M059J (cell line): ENCODE results near the gene CCS. TPM values are rescaled to one million over a fixed set of nuclear protein-coding genes. Genes with fewer than 3 reads are reported as not detected.
"Not testable (repeated sequence)": the region's sequence is repeated elsewhere in the genome, so short reads cannot be mapped to it uniquely, and the experiment has no call there.

ENCODE experiments used
- DNase-seq: peaks from one replicate; pipeline ENCODE4 v3.0.0-alpha.2; 2012; ENCODE audit warnings: low read depth
- total RNA-seq: library from RNA; depleted of rRNA; stranded (reverse); fragments of >200 nt; shearing (Covaris generic); gene quantifications from 2 replicates; pipeline ENCODE4 v1.2.3, GENCODE V29; 2014; rRNA removed

The CCS gene, protein sequence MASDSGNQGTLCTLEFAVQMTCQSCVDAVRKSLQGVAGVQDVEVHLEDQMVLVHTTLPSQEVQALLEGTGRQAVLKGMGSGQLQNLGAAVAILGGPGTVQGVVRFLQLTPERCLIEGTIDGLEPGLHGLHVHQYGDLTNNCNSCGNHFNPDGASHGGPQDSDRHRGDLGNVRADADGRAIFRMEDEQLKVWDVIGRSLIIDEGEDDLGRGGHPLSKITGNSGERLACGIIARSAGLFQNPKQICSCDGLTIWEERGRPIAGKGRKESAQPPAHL
- total RNA-seq, result 19.4 and 20.0 TPM in 2 replicates

DNA sequence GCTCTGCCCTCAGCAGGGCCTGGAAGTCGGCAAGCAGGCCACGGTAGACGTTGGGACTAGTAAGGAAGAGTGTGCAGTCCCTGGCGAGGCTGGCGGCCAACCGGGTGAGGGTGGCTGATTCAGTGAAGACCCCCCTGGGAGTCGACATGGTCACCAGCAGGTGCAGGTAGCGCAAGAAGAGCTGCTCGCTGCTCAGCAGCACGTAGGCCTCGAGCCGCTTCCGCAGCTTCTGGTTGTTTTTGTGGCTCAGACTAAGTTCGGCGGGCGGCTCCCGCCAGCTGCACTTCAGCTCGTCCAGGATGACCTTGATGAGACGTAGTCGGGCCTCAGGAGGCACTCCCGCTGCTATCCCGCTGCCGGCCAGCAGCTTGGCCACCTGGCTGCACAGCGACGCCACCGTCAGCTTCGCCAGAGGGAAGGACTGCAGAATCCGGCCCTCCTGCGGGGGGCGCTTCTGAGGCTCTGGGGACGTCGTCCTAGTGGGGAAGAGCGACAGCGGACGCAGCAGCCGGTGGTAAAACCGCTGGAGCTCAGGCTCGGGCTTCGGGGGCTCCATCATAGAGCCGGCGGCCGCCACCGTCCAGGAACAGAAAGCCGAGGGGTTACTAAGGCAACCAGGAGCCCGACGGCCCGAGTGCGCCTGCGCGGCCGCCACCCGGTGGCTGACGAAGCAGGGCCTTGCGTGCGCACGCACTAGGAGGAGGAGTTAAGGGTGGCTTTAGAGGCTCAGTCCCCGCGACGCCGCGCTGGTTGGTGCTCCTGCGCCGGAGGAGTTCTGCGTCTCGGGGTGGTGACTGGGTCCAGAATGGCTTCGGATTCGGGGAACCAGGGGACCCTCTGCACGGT is at the start of gene CCS, which contains the start of gene CCDC87:
Gene CCS (plus strand): TSS at position 729 of the 846 bp plus-strand sequence. CDS start 77 bp downstream, at position 806.
Gene CCDC87 (minus strand): TSS at position 607 of the 846 bp plus-strand sequence. CDS start 48 bp downstream, at position 559.
- peak; percentile 95 for DNase-seq

DNA sequence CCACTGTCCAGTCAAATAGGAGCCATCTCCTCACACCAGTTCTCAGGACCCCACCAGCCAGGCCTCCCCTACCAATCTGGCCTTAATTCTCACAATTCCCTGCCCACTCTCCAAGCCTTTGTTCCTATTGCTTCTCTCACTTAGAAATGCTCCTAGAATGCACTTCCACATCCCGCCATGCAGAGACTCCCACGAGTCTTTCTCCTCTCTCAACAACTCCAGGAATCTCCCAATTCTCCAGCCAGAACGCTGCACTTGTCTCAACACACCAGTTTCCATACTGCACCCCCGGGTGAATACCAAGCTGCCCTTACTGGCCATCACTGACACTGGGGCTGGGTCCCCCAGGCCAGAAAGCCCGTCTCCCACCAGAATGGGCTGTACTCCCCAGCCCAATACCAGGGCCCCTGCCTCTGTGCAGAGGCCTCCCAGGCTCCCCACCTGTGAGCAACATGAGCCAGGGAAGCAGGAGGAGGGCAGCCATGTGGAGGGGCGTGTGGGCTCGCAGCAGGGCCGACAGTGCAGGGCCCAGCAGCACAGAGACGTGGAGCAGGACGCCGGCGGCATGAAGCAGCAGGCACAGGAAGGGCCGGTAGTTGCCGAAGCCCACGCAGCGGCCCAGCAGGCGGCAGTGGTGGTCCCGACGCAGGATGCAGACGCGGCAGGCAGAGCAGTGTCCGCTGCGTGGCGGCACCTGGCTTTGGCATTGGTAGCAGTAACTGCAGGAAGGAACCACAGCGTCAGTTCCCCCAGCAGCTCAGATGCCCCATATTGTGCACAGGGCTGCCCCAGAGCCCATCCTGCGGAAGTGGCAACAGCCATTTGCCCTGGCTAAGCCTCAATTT is 49.5 kb upstream of the CCS start:
- no peak for DNase-seq

DNA sequence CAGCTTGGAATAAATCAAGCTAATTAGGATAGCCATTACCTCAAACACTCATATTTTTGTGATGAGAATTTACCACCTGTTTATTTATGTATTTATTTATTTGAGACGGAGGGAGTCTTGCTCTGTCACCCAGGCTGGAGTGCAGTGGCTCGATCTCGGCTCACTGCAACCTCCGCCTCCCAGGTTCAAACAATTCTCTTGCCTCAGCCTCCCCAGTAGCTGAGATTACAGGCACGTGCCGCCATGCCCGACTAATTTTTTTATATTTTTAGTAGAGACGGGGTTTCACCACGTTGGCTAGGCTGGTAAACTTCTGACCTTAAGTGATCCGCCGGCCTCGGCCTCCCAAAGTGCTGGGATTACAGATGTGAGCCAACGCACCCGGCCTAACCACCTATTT is 48.0 kb upstream of the CCS start:
- not testable (repeated sequence) for DNase-seq

DNA sequence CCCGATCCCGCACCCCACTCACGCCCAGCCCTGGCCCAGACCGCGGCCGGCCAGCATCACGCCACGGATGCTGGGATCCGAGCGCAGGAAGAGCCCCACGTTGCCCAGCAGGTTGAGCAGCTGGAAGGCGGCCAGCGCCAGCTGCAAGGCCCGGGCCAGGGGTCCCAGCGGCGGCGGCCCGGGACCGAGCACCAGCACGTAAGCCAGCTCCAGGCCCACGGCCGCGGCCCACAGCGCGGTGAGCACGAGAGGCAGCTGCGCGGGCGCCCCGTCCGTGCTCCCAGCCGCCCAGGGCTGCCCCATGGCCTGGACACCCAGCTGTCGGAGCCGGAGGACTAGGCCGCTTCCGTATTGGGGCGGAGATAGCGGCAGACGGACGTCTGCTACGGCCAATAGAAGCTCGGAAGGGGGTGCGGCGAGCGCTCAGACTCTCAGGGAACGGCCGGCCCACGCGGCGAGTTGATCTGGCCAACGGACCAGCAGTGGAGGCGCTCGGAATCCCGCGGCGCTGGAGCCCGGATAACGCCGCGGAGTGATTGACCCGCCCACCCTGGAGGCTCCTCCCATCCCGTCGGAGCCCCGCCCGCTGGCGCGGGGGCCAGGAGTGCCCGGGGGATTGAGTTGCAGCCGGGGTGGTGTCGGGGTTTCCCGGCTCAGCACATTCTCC is 47.2 kb upstream of the CCS start, which contains the start of gene ZDHHC24:
Gene ZDHHC24 (minus strand): TSS at position 348 of the 667 bp plus-strand sequence. CDS start 45 bp downstream, at position 303.
- DNase-seq, result peak; percentile 97

DNA sequence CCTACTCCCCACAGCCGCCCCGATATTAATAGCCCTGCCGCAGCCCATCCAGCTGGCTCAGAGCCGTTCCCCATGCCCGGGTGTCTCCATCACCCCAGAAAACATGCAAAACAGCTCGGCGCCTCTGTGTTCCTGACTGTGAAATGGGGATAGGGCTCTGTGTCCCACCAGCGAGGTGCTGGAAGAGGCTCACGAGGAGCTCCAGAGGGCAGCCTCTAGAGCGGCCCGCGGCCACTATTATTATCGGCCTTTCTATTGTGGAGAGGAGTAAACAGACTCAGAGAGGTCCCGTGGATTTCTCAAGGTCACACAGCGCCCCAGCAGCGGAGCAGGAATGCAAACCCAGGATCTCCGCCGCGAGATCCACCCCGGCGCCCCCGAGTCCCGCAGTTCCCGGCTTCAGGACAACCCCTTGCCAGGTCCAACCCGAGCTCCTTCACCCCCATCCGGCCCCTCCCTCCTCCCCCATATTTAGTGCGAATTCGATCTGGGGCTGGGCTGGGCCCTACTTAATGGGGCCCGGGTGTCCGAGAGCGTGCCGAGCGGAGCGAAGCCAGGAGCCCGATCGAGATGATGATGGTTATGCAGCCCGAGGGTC is 46.5 kb upstream of the CCS start, which contains the start of gene ACTN3:
Gene ACTN3 (plus strand): TSS at position 536 of the 598 bp plus-strand sequence. CDS start 35 bp downstream, at position 571.
- no peak for DNase-seq

DNA sequence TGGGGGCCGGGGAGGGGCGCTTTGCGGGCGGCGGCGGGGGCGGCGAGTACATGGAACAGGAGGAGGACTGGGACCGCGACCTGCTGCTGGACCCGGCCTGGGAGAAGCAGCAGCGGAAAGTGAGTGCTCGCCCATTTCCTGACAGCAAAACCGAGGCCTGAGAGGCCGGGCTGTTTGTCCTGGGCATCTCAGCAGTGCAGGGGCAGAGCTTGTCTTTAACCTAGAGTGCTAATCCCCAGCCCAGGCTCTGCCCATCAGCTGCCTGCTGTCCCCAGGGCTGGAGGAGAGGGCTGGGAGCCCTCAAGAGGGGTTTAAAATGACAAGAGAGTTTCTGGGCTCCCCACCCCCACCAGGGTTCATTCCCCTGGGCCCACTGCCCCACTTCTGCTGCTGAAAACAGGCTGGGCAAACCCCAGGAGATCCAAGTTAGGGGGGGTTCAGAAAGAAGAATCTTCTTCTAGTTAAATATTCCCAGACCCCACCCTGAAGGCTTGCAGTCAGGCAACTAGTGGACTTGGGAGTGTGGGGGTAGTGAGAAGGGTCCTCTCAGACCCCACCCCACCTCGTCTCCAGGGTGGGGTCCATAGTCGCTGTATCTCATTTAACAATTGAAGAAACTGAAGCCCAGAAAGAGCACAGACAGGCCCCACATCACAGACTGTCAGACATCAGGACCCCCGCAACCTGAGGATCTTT is 45.9 kb upstream of the CCS start:
- no peak for DNase-seq

DNA sequence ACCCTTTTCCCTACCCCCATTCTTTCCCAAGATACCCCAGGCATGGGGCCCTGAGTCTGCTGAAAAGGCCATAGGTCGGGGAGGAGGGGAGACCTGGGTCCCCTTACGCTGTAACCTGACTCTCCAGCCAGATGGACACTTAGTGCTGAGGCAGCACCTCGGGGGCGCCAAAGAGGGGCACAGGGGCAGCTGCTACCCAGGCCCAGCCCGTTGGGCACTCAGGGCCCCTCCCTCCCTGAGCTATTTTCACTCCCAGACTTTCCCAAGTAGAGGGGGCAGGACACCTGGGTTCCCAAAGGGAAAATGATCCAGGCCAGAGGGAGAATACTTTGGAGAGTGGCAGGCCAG is 45.3 kb upstream of the CCS start:
- no peak for DNase-seq

DNA sequence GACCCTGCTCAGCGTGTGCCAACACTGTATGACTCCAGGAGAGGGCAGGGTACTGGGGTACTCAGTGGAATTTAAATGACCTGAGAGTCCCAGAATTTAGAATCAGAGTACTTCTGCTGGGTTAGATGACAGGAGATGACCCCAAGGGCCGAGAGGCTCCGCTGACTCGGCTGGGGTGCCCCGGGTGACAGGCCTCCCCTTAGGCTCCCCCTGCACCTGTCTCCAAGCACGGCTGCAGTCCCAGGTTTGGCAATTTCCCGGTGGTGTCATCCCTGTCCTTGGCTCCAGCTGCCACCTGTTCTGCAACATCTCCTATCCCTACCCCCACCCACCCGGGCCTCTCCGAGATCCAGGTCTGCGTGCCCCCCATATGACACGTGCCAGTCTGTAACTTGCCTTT is 44.9 kb upstream of the CCS start:
- no peak for DNase-seq

DNA sequence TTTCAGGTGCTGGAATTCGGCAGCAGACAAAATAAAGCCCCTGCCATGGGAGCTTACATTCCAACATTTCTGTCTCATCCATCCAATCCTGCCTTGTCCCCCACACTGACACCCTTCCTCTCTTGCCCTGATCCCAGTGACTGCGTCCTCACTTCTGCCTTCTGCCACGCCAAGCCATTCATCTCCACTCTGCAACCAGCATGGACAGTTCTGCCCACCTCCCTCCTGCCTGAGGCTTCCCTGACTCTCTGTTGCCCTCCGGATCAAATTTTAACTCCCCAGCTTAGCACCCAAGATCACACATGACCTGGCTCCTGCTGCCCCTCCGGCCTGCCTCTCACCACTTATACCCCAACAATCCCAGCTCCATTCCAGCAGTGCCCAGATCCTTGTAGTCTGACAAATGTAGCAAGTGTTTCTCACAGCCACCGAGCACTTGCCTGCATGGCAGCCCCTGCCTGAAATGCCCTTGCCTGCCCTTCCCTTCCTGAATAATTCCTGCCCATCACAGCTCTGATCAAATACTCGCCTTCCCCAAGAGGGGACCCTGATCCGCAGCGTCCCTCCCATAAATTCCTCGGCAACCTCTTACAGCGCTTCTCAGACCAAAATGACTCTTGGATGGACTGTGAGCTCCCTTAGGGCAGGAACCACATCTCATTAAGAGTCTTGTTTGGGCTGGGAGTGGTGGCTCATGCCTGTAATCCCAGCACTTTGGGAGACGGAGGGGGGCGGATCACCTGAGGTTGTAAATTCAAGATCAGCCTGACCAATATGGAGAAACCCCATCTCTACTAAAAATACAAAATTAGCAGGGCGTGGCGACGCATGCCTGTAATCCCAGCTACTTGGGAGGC is 44.0 kb upstream of the CCS start:
- no peak for DNase-seq

DNA sequence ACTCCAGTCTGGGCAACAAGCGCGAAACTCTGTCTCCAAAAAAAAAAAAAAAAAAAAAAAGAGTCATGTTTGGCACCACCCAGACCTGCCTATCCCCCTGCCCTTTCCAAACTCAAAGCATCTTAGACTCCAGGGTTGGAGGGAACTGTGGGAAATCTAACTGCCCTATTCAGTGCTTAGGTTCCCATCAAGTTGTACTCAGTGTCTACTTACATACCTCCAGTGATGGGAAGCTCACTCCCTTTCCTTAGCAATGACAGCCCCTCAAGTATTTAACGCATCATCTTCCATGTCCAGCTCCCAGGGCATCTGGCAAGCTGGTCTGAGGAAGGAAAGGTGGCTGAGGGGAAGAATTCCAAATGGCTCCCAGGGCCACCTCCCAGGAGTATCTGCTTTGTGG is 43.3 kb upstream of the CCS start:
- DNase-seq, result no peak

DNA sequence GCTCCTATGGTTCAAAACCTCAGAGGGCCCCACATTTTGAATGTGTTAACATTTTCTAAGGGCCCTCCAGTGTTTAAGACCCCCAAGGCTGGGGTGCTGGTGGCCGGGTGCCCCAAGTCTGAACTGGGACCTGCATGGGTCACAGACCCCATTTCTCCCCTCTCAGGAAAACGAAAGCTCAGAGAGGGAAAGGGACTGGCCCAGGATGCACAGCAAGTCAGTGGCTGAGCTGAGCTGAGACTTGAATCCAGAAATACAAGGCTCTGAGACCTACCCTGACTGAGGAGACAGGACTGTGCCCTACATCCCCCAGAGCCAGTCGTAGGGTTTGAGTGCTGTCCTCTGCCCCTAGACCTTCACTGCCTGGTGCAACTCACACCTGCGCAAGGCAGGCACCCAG is 42.1 kb upstream of the CCS start:
- DNase-seq, result no peak

DNA sequence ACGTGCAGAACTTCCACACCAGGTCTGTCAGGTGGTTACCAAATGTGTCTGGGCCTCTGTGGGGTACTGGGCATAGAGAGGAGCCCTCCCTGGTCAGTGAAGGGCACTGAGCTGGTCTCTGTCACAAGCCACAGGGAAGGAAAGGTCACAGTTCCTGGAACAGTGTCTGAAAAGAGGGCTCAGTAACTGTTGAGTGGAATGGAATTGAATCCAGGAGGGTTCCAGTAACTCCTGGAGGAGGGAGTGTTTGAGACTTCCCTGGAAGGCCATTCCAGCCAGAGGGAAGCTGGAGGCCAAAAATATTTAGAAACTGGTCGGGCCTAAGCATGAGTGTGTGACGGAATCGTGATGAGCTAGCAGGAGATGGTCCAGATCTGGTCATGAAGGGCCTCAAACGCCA is 38.4 kb upstream of the CCS start:
- no peak for DNase-seq

DNA sequence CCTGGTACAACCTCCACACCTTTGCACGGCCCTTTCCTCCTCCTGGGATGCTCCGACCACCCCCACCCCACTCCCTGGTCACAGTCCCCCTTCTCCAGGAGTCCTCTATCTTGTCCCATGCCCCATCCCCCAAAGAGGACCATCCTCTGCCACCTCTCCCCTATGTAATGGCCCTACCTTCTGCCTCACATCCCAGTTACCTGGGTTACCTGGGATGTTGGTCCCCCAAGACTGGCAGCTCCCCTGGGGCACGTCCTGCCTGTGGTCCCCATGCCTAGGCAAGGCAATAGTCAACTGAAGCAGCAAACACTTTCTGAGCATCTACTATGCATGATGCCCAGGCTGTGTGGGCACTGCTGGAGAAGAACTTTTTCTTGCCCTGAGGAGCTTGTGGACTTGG is 37.6 kb upstream of the CCS start:
- DNase-seq, result no peak

DNA sequence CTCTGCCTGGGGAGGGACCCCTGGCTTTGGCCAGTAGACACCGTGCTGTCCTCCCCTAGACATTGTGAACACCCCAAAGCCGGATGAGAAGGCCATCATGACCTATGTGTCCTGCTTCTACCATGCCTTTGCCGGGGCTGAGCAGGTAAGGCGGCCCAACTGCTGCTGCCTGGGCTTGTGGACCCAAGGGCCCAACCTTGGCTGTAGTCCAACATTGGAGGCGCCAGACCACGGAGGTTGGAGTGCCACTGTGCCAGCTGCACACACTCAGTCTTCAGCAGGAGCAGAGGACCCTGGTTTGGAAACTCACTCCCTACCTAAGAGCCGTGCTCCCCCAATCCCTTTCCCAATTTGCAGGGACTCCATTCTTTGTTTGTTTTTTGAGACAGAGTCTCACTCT is 36.9 kb upstream of the CCS start:
- DNase-seq, result no peak

DNA sequence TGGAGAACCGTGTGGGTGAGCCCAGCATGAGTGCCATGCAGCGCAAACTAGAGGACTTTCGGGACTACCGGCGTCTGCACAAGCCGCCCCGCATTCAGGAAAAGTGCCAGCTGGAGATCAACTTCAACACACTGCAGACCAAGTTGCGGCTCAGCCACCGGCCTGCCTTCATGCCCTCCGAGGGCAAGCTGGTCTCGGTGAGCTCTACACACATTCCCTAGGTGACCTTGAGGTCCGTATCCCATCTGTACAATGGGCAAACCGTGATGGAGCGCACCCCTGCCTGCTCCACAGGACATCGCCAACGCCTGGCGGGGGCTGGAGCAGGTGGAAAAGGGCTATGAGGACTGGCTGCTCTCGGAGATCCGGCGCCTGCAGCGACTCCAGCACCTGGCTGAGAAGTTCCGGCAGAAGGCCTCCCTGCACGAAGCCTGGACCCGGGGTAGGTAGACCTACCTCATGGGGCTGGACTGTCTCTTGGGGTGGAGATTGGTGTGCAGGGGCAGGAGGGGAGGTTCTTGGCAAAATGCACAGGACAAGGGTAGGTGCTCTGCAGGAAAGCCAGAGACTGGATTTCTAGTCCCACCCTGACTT is 35.2 kb upstream of the CCS start:
- no peak for DNase-seq

DNA sequence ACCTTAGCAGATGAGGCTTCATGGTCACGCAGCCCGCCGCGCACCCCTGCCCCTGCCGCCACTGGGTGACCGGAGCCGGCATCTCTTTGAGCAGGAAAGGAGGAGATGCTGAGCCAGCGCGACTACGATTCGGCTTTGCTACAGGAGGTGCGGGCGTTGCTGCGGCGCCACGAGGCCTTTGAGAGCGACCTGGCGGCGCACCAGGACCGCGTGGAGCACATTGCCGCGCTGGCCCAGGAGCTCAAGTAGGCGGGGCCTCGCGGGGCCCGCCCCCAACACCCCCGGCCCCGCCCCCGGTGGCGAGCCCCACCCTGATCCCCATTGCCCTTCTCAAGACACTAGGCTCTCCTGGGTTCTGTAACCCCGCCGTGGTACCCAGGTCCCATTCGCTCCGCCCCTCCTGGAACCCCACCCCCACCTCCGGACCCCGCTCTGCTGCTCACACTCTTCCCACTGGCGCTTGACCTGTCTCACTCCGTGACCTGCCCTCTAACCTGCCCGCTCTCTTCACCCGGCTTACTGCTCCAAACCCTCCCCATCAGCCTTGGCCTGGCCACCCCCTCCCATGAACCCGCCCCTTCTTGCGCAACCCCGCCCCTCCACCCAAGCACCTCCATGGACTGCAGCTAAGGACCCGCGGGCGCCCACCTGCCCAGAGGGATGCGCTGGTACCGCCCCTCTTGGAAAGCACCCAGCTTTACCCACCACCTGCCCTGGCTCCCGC is 33.7 kb upstream of the CCS start:
- no peak for DNase-seq

DNA sequence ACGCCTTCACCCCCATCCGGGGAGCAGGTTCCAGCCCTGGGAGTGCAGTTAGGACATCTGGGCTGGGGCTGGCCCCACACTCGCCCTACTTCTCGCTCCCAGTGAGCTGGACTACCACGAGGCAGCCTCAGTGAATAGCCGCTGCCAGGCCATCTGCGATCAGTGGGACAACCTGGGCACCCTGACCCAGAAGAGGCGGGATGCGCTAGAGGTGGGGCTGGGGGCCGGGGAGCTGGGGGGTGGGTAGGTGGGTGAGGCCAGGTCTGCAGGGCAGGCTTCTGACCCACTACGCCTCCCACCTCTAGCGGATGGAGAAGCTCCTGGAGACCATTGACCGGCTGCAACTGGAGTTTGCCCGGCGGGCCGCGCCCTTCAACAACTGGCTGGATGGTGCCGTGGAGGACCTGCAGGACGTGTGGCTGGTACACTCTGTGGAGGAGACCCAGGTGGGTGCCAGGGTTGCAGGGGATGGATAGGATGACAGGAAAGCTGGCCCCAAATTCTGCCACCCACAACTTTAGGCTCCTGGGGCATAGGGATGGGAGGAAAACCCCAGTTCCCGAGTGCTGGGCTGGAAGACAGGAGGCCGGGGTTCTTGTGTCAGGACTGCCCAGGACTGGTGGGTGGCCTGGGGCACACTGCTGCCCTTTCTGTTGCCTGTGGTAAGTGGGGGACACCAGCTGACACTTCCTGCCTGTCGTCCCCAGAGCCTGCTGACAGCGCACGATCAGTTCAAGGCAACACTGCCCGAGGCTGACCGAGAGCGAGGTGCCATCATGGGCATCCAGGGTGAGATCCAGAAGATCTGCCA is 32.9 kb upstream of the CCS start:
- no peak for DNase-seq
